LNCaP clone FGC (cell line): ENCODE results near the gene TRAPPC2B.

Experiments used
- DNase-seq: peaks from one replicate; pipeline ENCODE4 v3.0.0-alpha.2; 2011; ENCODE audit warnings: low read depth
- H3K4me3 ChIP-seq: 2 replicates; pipeline ENCODE4 v1.5.1; 2011; ENCODE audit warnings: mild to moderate bottlenecking, low read depth, low read length, control low read depth
- CTCF ChIP-seq: IDR thresholded peaks from 2 replicates; pipeline ENCODE4 v1.5.1; 2012; ENCODE audit warnings: mild to moderate bottlenecking; ENCODE audit not compliant: control insufficient read depth, insufficient read depth; ENCODE audit errors: extremely low read depth

TRAPPC2B gene

GRCh38 chr19:57362997-57363687 lies at the start of gene TRAPPC2B, which contains the start of gene ZNF547:
Gene TRAPPC2B (plus strand): TSS chr19:57363551. CDS start chr19:57364834, 1,283 bp downstream.
Gene ZNF547 (plus strand): TSS chr19:57363551. CDS start chr19:57368556, 5,005 bp downstream.
- H3K4me3 ChIP-seq, result peak within 1 kb of the TSS; percentile 94
- DNase-seq, result peak; percentile 99
- TF ChIP-seq CTCF, result no peak

GRCh38 chr19:57314146-57314545 lies 49.2 kb upstream of the TRAPPC2B start:
- no peak for DNase-seq
- no peak for TF ChIP-seq CTCF
- H3K4me3 ChIP-seq, result no peak overlapping the region

DNA sequence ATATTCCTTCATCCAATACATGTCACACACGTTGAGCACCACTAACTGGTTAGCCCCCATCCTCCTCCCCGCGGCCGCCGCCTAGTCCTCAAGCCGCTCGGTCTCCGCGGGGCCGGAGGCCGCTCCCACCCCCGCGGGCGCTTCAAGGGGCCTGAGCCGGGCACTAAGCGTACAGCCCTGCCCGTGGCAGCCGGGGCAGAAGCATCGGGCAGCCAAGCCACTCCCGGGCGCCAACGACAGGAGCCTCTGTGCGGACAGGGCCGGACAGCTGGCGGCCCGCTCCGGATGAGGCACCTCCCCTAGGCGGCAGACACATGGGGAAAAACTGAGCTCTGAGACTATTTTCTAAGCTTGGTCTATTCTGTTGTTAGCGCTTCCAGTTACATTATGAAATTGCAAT lies 45.8 kb upstream of the TRAPPC2B start:
- H3K4me3 ChIP-seq, result no peak overlapping the region
- no peak for TF ChIP-seq CTCF
- no peak for DNase-seq

GRCh38 chr19:57319869-57320179 lies 43.5 kb upstream of the TRAPPC2B start:
- peak overlapping the region; percentile 93 for H3K4me3 ChIP-seq
- no peak for DNase-seq
- TF ChIP-seq CTCF, result no peak

- no peak for TF ChIP-seq CTCF
- peak; percentile 86 for DNase-seq
- H3K4me3 ChIP-seq, result peak within 1 kb of the TSS; percentile 93
These were observed 42.9 kb upstream of the TRAPPC2B start, which contains the start of gene ZNF543 for GRCh38 chr19:57320180-57321084. Gene ZNF543 (plus strand): TSS chr19:57320472. CDS start chr19:57320854, 382 bp downstream.

DNA sequence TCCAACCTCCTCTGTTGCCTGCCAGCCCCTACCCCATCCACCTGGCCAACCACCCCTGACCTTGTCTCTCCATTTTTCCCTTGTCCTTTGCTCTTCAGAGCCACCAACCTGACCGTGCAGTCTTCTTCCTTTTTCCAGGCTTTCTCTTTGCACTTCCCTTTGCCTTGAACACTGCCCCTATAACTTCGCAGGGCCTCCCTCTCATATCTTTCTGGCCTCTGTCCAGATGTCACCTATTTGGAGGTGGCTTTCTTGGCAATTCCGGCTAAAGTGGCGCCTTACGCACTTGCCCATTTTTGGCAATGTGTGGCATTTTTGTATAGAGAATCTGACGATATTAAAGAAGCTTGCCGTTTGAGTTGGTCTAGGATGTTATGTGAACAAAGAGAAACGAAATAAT lies 42.2 kb upstream of the TRAPPC2B start:
- H3K4me3 ChIP-seq, result peak overlapping the region; percentile 93
- DNase-seq, result no peak
- TF ChIP-seq CTCF, result no peak
